Mesodermal cell (in vitro differentiated cells): ENCODE results near the gene MRPS11.
"Not testable (repeated sequence)": the region's sequence is repeated elsewhere in the genome, so short reads cannot be mapped to it uniquely, and the experiment has no call there.

ENCODE experiments used
- H3K27ac ChIP-seq: 2 replicates; pipeline ENCODE4 v1.7.0; 2013; ENCODE audit warnings: mild to moderate bottlenecking, low read depth, low read length, moderate library complexity; ENCODE audit not compliant: severe bottlenecking
- H3K36me3 ChIP-seq: 2 replicates; pipeline ENCODE4 v1.7.1; 2013; ENCODE audit warnings: mild to moderate bottlenecking, low read length, moderate library complexity; ENCODE audit not compliant: control insufficient read depth, insufficient read depth
- H3K4me1 ChIP-seq: one replicate; pipeline ENCODE4 v1.7.1; 2013; ENCODE audit warnings: mild to moderate bottlenecking, low read length; ENCODE audit not compliant: insufficient read depth, control insufficient read depth, poor library complexity, severe bottlenecking
- H3K4me3 ChIP-seq: 2 replicates; pipeline ENCODE4 v1.7.0; 2013; ENCODE audit warnings: low read length, control low read depth, mild to moderate bottlenecking; ENCODE audit not compliant: insufficient read depth, poor library complexity, severe bottlenecking; ENCODE audit errors: extremely low read depth
- H3K9me3 ChIP-seq: 2 replicates; pipeline ENCODE4 v1.7.1; 2013; ENCODE audit warnings: mild to moderate bottlenecking, low read length, moderate library complexity; ENCODE audit not compliant: control insufficient read depth
- WGBS, 2 experiments: methylation state at CpG; one replicate each; pipeline ENCODE4 v1.1.5; 2013; ENCODE audit warnings: missing lambda C conversion rate in 2 of 2; ENCODE audit not compliant: insufficient coverage in 2 of 2; 5-methylcytosine and 5-hydroxymethylcytosine counted together

MRPS11 gene

GRCh38 chr15:88511161-88511560 is 43.7 kb downstream of the MRPS11 start:
- Histone ChIP-seq H3K9me3 (no peaks in the 10 kb centered on the region), H3K36me3 (peaks cover 34% of the 10 kb centered on the region), H3K4me1 (peaks cover 5% of the 10 kb centered on the region), H3K4me3 (no peak overlapping the region), H3K27ac (no peak overlapping the region)
- 100% methylated on average over 2 of the region's 2 CpGs for WGBS, 2 experiments

DNA sequence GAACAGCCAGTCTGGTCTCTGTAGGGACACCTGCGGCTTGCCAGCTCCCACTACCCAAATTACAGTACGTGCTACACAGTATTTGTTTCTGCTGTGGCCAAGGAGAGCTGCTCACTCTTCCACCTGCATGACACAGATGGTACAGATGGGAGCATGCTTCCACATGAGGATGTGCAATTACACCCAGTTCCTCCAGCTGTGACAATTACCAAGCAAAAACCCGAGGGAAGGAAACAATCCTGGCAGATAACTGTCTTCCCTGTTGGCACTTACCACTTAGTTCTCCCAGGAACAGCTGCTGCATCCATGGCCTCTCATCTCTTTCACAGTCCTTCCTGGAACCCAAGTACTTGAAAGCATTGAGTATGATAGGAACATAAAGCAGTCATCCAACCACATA is 44.6 kb downstream of the MRPS11 start:
- Histone ChIP-seq H3K27ac (no peak overlapping the region), H3K4me3 (no peak overlapping the region), H3K4me1 (peaks cover 5% of the 10 kb centered on the region), H3K9me3 (no peaks in the 10 kb centered on the region), H3K36me3 (peaks cover 41% of the 10 kb centered on the region)
- 90 to 93% methylated on average over 2 to 3 of the region's 3 CpGs for whole genome bisulfite sequencing, 2 experiments

DNA sequence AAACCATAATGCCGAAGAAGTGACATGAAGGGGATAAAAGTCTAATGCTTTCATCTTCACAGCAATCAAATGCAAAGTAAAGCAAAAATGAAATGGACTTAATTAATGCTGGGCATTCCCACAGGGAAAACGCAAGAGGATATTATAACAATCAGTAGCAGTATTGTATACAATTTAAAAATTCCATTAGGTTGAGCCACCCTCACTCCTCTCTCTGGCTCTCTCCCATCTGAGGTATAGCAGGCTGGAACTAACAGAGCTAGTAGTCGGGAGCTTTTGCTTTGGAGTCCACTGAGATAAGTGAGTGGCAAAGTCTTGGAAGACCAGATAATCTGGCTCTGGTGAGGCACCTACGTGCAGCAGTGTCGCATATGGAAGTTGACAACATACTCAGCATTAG is 45.1 kb downstream of the MRPS11 start:
- peak overlapping the region; percentile 70 for H3K27ac ChIP-seq
- H3K36me3 ChIP-seq = peaks cover 38% of the 10 kb centered on the region
- no peaks in the 10 kb centered on the region for H3K9me3 ChIP-seq
- 94 to 100% methylated on average over 3 of the region's 5 CpGs for WGBS, 2 experiments
- H3K4me1 ChIP-seq = peaks cover 5% of the 10 kb centered on the region
- no peak overlapping the region for H3K4me3 ChIP-seq

- H3K4me3 ChIP-seq = no peak overlapping the region
- H3K4me1 ChIP-seq = peaks cover 5% of the 10 kb centered on the region
- no CpG with 5 or more reads among the region's 5 CpGs for WGBS, 2 experiments
- H3K27ac ChIP-seq = peak overlapping the region; percentile 70
- H3K9me3 ChIP-seq = no peaks in the 10 kb centered on the region
- peaks cover 32% of the 10 kb centered on the region for H3K36me3 ChIP-seq
These were observed 45.7 kb downstream of the MRPS11 start for GRCh38 chr15:88513195-88513594.

- H3K36me3 ChIP-seq = peaks cover 10% of the 10 kb centered on the region
- WGBS, 2 experiments = 79 to 93% methylated on average over 3 of the region's 3 CpGs
These were observed 51.4 kb downstream of the MRPS11 start for GRCh38 chr15:88518903-88519302.

DNA sequence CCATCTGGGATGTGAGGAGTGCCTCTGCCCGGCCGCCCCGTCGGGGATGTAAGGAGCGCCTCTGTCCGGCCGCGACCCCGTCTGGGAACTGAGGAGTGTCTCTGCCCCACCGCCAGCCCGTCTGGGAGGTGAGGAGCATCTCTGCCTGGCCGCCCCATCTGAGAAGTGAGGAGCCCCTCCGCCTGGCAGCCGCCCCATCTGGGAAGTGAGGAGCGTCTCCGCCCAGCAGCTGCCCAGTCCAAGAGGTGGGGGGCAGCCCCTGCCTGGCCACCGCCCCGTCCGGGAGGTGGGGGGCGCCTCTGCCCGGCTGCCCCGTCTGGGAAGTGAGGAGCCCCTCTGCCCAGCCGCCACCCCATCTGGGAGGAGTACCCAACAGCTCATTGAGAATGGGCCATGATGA is 56.6 kb downstream of the MRPS11 start:
- not testable (repeated sequence) for H3K4me3 ChIP-seq, H3K27ac ChIP-seq, H3K4me1 ChIP-seq, H3K9me3 ChIP-seq
- peaks cover 18% of the 10 kb centered on the region for H3K36me3 ChIP-seq
- 96 to 97% methylated on average over 13 to 20 of the region's 23 CpGs for WGBS, 2 experiments

More at GRCh38 chr15:88518903-88519302, 51.4 kb downstream of the MRPS11 start:
- no peaks in the 10 kb centered on the region for H3K4me1 ChIP-seq
- no peak overlapping the region for H3K27ac ChIP-seq
- no peaks in the 10 kb centered on the region for H3K9me3 ChIP-seq
- no peak overlapping the region for H3K4me3 ChIP-seq

DNA sequence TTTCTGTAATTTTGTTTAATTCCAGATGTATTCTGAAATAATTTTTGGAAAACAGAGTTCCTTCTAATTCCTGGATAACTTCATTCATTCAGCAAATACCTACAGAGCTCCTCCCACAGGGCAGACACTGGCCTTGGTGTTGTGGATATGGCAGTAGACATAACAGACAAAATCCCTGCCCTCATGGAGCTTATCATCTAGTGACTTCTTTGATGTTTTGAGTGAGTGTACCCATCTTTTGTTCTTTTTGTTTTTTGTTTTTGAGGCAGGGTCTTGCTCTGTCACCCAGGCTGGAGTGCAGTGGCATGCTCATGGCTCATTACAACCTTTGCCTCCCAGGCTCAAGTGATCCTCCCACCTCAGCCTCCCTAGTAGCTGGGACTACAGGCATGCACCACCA is 57.9 kb downstream of the MRPS11 start:
- Histone ChIP-seq H3K27ac (no peak overlapping the region), H3K4me1 (no peaks in the 10 kb centered on the region), H3K9me3 (no peaks in the 10 kb centered on the region), H3K4me3 (no peak overlapping the region), H3K36me3 (peaks cover 30% of the 10 kb centered on the region)

GRCh38 chr15:88526247-88526879 is 58.9 kb downstream of the MRPS11 start:
- Histone ChIP-seq H3K4me3 (no peak overlapping the region), H3K4me1 (no peaks in the 10 kb centered on the region), H3K9me3 (no peaks in the 10 kb centered on the region), H3K27ac (no peak overlapping the region), H3K36me3 (peaks cover 40% of the 10 kb centered on the region)

GRCh38 chr15:88529021-88529630 is 61.6 kb downstream of the MRPS11 start:
- 88% methylated on average over 1 of the region's 1 CpG; no CpG with 5 or more reads in 1 of the 2 experiments for WGBS, 2 experiments
- Histone ChIP-seq H3K27ac (no peak overlapping the region), H3K4me1 (no peaks in the 10 kb centered on the region), H3K36me3 (peaks cover 46% of the 10 kb centered on the region), H3K9me3 (no peaks in the 10 kb centered on the region), H3K4me3 (no peak overlapping the region)
